Measurements from ENCODE around the gene ABCC12. TPM values are rescaled to one million over a fixed set of nuclear protein-coding genes. Genes with fewer than 3 reads are reported as not detected.
"Not testable (repeated sequence)": the region's sequence is repeated elsewhere in the genome, so short reads cannot be mapped to it uniquely, and the experiment has no call there.

The ABCC12 gene
- polyA plus RNA-seq, 1 experiment = not detected

GRCh38 chr16:48173889-48174288, 18.1 kb upstream of the ABCC12 start:
- Histone ChIP-seq H3K4me3 (ENCODE audit: low read depth, low read length) (no peak overlapping the region), H3K9me3 (ENCODE audit: control insufficient read depth, insufficient read depth, low read length) (no peaks in the 10 kb centered on the region), H3K27me3 (ENCODE audit: control insufficient read depth, insufficient read depth, low read length) (peaks cover 6% of the 10 kb centered on the region), H3K27ac (ENCODE audit: low read depth, low read length) (no peak overlapping the region)
- POLR2A ChIA-PET = no interaction called here
- TF ChIP-seq, protein P1, sequence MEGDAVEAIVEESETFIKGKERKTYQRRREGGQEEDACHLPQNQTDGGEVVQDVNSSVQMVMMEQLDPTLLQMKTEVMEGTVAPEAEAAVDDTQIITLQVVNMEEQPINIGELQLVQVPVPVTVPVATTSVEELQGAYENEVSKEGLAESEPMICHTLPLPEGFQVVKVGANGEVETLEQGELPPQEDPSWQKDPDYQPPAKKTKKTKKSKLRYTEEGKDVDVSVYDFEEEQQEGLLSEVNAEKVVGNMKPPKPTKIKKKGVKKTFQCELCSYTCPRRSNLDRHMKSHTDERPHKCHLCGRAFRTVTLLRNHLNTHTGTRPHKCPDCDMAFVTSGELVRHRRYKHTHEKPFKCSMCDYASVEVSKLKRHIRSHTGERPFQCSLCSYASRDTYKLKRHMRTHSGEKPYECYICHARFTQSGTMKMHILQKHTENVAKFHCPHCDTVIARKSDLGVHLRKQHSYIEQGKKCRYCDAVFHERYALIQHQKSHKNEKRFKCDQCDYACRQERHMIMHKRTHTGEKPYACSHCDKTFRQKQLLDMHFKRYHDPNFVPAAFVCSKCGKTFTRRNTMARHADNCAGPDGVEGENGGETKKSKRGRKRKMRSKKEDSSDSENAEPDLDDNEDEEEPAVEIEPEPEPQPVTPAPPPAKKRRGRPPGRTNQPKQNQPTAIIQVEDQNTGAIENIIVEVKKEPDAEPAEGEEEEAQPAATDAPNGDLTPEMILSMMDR (IDR thresholded peaks at IDR 0.05; ENCODE audit: low read depth, low read length) = no peak
- no peak for DNase-seq (ENCODE audit: low read depth, low spot score)
- CTCF ChIA-PET = interaction anchor here (1.9 kb wide), 1 partner anchor 9 kb away, joined by 9 read pairs; no protein-coding TSS in a partner anchor

- CTCF ChIA-PET = interaction anchor here (0.6 to 1.4 kb wide), 3 partner anchors 204 to 1031 kb away, joined by 3 read pairs; no protein-coding TSS in a partner anchor
- POLR2A ChIA-PET = no interaction called here
- TF ChIP-seq, protein P1 (IDR thresholded peaks at IDR 0.05; ENCODE audit: low read depth, low read length) = no peak
These were observed 16.9 kb upstream of the ABCC12 start for GRCh38 chr16:48172682-48173081.

GRCh38 chr16:48169896-48170295, 14.1 kb upstream of the ABCC12 start:
- H3K4me3 ChIP-seq (ENCODE audit: low read depth, low read length) = no peak overlapping the region
- TF ChIP-seq, protein P1 (IDR thresholded peaks at IDR 0.05; ENCODE audit: low read depth, low read length) = no peak
- no peaks in the 10 kb centered on the region for H3K27me3 ChIP-seq (ENCODE audit: control insufficient read depth, insufficient read depth, low read length)
- CTCF ChIA-PET = interaction anchor here (1.1 kb wide), 1 partner anchor 1028 kb away, joined by 5 read pairs; no protein-coding TSS in a partner anchor
- no peak for DNase-seq (ENCODE audit: low read depth, low spot score)
- H3K9me3 ChIP-seq (ENCODE audit: control insufficient read depth, insufficient read depth, low read length) = no peaks in the 10 kb centered on the region
- POLR2A ChIA-PET = no interaction called here
- H3K27ac ChIP-seq (ENCODE audit: low read depth, low read length) = no peak overlapping the region

More at GRCh38 chr16:48172682-48173081, 16.9 kb upstream of the ABCC12 start:
- Histone ChIP-seq H3K9me3 (ENCODE audit: control insufficient read depth, insufficient read depth, low read length) (no peaks in the 10 kb centered on the region), H3K4me3 (ENCODE audit: low read depth, low read length) (no peak overlapping the region), H3K27me3 (ENCODE audit: control insufficient read depth, insufficient read depth, low read length) (no peaks in the 10 kb centered on the region), H3K27ac (ENCODE audit: low read depth, low read length) (no peak overlapping the region)
- DNase-seq (ENCODE audit: low read depth, low spot score) = no peak

GRCh38 chr16:48168075-48168474, 12.3 kb upstream of the ABCC12 start:
- no peaks in the 10 kb centered on the region for H3K27me3 ChIP-seq (ENCODE audit: control insufficient read depth, insufficient read depth, low read length)
- no peak overlapping the region for H3K27ac ChIP-seq (ENCODE audit: low read depth, low read length)
- TF ChIP-seq, protein P1 (IDR thresholded peaks at IDR 0.05; ENCODE audit: low read depth, low read length) = no peak
- no peaks in the 10 kb centered on the region for H3K9me3 ChIP-seq (ENCODE audit: control insufficient read depth, insufficient read depth, low read length)
- ChIA-PET POLR2A (no interaction called here), CTCF (interaction anchor here (4.6 kb wide), 1 partner anchor 1025 kb away, joined by 99 read pairs; the partner anchor contains the start of gene NETO2)
- DNase-seq (ENCODE audit: low read depth, low spot score) = no peak
- no peak overlapping the region for H3K4me3 ChIP-seq (ENCODE audit: low read depth, low read length)

DNA sequence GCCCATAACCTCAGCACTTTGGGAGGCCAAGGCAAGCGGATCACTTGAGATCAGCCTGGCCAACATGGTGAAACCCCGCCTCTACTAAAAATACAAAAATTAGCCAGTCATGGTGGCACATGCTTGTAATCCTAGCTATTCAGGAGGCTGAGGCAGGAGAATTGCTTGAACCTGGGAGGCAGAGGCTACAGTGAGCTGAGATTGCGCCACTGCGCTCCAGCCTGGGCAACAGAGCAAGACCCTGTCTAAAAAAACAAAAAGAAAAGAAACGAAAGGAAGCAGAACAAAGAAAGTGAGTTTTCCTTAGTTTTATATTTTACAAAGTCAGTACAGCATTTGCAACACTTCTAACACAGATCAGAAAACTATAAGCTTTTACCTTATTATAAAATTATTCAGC, 10.8 kb upstream of the ABCC12 start:
- not testable (repeated sequence) for H3K9me3 ChIP-seq (ENCODE audit: control insufficient read depth, insufficient read depth, low read length); DNase-seq (ENCODE audit: low read depth, low spot score); H3K27ac ChIP-seq (ENCODE audit: low read depth, low read length); H3K4me3 ChIP-seq (ENCODE audit: low read depth, low read length); H3K27me3 ChIP-seq (ENCODE audit: control insufficient read depth, insufficient read depth, low read length)
- ChIA-PET CTCF (interaction anchor here (0.8 to 4.6 kb wide), 8 partner anchors 10 to 1219 kb away, joined by 3 to 99 read pairs (median 10); partner anchors contain the start of gene NETO2), POLR2A (interaction anchor here (0.6 kb wide), 1 partner anchor 900 kb away, joined by 3 read pairs; no protein-coding TSS in a partner anchor)

All from AG04450 (cell line).